ENCODE results near the gene EPHB2.
A peak's percentile ranks its signal among the peaks of the same experiment; 100 is the strongest.

The EPHB2 gene

GRCh38 chr1:22775478-22775877 lies 64.8 kb downstream of the EPHB2 start:
- no peak for DNase-seq (ENCODE audit: insufficient read length, low spot score)
- TF ChIP-seq CTCF (IDR thresholded peaks at IDR 0.05; ENCODE audit: insufficient read depth, missing control alignments), result no peak
- FAIRE-seq, result no peak

GRCh38 chr1:22776035-22776613 lies 65.5 kb downstream of the EPHB2 start:
- no peak for FAIRE-seq
- peak; percentile 8 for TF ChIP-seq CTCF (IDR thresholded peaks at IDR 0.05; ENCODE audit: insufficient read depth, missing control alignments)
- no peak for DNase-seq (ENCODE audit: insufficient read length, low spot score)

- DNase-seq (ENCODE audit: insufficient read length, low spot score) (no peak), FAIRE-seq (no peak)
- no peak for TF ChIP-seq CTCF (IDR thresholded peaks at IDR 0.05; ENCODE audit: insufficient read depth, missing control alignments)
Observed at GRCh38 chr1:22777388-22778057, 66.9 kb downstream of the EPHB2 start.

GRCh38 chr1:22778408-22778807 lies 67.8 kb downstream of the EPHB2 start:
- DNase-seq (ENCODE audit: insufficient read length, low spot score) (no peak), FAIRE-seq (no peak)
- no peak for TF ChIP-seq CTCF (IDR thresholded peaks at IDR 0.05; ENCODE audit: insufficient read depth, missing control alignments)

GRCh38 chr1:22778862-22779520 lies 68.4 kb downstream of the EPHB2 start:
- no peak for TF ChIP-seq CTCF (IDR thresholded peaks at IDR 0.05; ENCODE audit: insufficient read depth, missing control alignments)
- DNase-seq (ENCODE audit: insufficient read length, low spot score) (no peak), FAIRE-seq (no peak)

GRCh38 chr1:22780696-22781095 lies 70.1 kb downstream of the EPHB2 start:
- no peak for FAIRE-seq
- no peak for TF ChIP-seq CTCF (IDR thresholded peaks at IDR 0.05; ENCODE audit: insufficient read depth, missing control alignments)
- DNase-seq (ENCODE audit: insufficient read length, low spot score), result no peak

GRCh38 chr1:22781483-22781882 lies 70.8 kb downstream of the EPHB2 start:
- FAIRE-seq (no peak), DNase-seq (ENCODE audit: insufficient read length, low spot score) (no peak)
- no peak for TF ChIP-seq CTCF (IDR thresholded peaks at IDR 0.05; ENCODE audit: insufficient read depth, missing control alignments)
